HG03565 (cell line): ENCODE results near the gene NSMCE4A.
A peak's percentile ranks its signal among the peaks of the same experiment; 100 is the strongest.
"Not testable (repeated sequence)": the region's sequence is repeated elsewhere in the genome, so short reads cannot be mapped to it uniquely, and the experiment has no call there.

Experiments used
- ATAC-seq: cut with Tn5 transposase; IDR thresholded peaks from one replicate; pipeline ENCODE4 v1.9.1; 2021; ENCODE audit warnings: mild to moderate bottlenecking, moderate library complexity; ENCODE audit not compliant: unreplicated experiment

Gene NSMCE4A

GRCh38 chr10:121988361-121989324, 13.6 kb upstream of the NSMCE4A start, which contains the start of gene TACC2:
TSS of gene TACC2 (plus strand) at chr10:121989163. CDS start at chr10:122021982, 32,819 bp downstream.
- no peak for ATAC-seq

- ATAC-seq, result no peak
These were observed 9.4 kb upstream of the NSMCE4A start for GRCh38 chr10:121984463-121984862.

DNA sequence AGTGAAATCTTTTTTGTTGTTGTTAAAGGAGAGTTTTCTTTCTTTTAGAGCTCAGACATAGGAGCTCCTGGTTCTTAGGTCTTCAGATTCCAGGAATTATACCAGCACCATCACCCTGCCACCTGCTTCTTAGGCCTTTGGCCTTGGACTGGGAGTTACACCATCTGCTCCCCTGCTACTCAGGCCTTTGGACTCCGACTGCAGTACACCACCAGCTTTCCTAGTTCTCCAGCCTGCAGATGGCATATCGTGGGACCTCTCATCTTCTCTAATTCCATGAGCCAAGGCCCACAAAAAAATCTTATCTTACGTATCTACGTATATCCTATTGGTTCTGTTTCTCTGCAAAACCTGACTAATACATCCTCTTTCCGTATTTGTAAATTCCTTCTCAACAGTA, 8.8 kb upstream of the NSMCE4A start:
- no peak for ATAC-seq

DNA sequence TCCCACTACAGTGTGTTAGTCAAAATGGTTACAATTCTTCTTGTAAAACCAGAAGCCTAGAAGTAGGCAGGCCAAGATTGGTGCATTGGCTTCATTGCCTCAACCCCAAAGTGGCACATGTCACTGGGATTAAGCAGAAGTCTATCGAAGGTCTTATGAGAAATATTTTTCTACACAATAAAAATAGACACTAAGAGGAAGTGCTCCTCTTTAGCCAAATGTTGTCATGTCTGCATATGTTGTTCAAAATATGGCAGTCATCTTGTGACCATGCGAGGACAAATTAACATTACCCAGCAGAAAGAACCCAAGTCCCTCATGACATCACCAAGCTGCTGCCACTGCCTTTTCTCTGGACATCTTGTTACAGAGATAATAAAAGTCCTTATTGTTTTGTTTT, 6.3 kb upstream of the NSMCE4A start:
- no peak for ATAC-seq

GRCh38 chr10:121978511-121978910, 3.5 kb upstream of the NSMCE4A start:
- no peak for ATAC-seq

GRCh38 chr10:121976607-121977006, 1.6 kb upstream of the NSMCE4A start:
- ATAC-seq, result no peak

DNA sequence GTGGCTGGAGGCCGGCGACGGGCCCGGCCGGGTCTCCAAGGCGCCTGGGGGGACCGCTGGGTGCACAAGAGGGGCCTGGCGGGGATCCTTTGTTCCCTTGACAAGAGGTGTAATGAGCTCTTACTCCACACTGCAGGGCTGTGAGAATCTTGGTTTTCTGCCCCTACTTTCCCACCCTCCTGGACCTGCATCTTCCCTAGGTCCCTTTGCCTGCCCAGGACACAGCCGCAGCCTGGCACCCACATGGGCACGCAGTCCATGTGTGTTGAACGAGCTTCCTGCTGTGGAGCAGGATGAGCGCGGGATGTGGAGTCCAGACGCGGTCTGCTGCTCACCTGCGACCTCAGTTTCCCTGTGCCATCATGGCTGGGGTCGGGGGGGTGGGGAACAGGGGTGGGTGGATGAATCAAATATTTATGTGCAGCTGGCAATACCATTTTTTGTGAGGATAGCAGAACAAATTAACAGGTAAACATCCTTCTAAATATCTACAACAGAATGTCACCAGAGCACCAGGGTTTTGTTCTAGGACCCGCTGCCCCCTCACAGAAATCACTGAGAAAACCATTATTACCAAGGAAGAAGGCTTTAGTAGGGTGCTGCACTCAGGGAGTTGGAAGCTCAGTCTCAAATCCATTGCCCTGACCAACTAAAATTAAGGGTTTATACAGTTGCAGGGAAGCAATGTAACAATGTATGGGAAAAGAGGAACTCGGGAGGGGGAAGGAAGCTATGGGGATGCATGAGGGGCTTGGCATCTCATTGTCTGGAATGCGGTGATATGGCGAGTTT, 474 bp upstream of the NSMCE4A start:
- peak; percentile 7 for ATAC-seq

DNA sequence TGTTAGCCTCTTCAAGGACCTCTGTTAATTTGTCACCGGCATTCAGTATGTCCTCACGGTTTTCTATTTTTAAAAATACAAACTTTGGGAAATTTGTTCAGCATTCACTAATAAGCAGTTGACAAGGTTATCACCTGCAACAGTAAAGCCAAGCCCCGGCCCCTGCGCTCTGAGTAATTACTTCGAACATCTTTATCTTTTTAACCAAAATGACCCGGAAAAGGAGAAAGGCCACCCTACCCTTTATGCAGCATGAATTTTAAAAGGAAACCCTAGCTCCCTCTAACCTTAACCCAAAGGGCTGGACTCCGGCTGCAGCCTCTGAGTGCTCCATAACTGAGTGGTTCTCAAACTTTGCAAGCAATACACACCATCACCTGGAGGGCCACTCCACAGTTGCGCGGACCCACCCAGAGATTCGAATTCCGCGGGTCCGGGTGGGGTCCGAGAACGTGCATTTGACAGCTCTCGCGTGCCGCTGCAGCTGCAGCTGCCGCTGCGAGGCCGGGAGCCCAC, 940 bp downstream of the NSMCE4A start:
- ATAC-seq, result peak; percentile 17

DNA sequence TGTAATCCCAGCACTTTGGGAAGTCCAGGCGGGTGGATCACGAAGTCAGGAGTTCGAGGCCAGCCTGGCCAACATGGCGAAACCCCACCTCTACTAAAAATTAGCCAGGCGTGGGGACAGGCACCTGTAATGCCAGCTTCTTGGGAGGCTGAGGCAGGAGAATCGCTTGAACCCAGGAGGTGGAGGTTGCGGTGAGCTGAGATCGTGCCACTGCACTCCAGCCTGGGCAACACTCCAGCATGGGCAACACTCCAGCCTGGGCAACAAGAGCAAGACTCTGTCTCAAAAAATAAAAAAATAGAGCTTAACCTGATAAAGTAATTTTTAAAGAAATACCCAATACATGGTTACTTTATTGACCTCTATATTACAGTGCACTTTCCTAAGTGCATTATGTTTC, 5.9 kb downstream of the NSMCE4A start:
- ATAC-seq, result not testable (repeated sequence)

DNA sequence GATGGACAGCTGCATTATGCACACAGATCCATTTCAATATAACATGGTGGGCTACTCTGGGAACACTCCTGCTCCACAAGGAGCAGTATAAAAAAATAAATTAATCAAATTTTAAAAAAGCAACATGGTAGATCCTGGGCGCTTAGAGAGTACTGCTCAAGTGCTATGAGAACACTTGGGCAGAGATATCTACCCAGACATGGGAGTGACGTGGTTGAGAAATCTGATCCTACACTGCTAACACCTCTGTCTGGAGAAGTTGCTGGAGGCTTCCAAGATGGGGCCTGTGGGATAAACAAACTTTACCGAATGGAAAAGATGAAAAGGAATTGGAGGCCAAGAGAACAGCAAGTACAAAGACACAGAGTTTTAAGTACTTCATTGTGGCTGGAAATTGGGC, 9.0 kb downstream of the NSMCE4A start:
- no peak for ATAC-seq

GRCh38 chr10:121961456-121961855, 13.6 kb downstream of the NSMCE4A start:
- no peak for ATAC-seq

- no peak for ATAC-seq
These were observed 15.3 kb downstream of the NSMCE4A start for GRCh38 chr10:121959671-121960070.

DNA sequence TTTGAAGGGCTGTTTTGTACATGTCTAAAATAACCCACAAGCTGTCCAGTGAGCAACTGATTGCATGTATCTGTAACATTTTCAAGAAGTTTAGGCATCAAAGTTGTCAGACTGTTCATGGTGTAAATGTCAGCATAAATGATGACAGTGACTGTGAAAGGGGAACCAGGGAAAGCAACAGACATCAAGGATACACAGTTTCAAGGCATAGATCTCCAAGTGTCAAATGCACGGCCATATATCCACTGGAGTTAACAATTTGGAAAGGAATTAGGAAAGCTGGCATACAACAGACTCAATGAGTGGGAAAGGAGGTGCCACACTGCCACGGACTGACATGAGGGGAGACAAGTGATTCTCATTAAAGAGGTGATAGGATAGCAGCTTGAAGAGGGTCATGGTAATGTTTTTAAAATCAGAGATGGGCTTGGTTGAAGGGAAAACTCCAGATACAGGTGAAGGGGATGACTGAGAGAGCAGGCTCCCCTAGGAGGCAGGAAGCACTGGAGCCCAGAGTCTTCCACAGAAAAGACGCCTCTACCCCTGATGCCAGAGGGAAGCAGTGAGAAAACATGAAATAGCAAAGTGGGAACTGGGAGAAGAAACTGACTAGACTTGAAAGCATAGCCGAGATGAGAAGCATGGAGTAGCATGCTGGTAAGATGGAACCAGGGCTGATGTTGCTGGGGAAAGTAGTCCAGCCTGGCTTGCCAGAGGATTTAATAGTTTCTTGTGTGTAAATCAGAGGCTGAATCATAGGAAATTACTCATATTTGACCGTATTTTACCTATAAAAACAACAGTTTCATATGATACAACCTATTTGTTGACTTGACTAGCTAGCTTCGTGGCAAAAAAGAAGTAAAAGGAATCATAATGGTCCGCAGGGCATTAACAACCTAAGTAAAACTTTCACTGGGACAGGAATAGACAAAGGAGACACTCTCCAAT, 18.6 kb downstream of the NSMCE4A start:
- ATAC-seq, result no peak

- ATAC-seq, result no peak
These were observed 22.8 kb downstream of the NSMCE4A start for GRCh38 chr10:121952226-121952625.

GRCh38 chr10:121949451-121949850, 25.6 kb downstream of the NSMCE4A start:
- no peak for ATAC-seq

DNA sequence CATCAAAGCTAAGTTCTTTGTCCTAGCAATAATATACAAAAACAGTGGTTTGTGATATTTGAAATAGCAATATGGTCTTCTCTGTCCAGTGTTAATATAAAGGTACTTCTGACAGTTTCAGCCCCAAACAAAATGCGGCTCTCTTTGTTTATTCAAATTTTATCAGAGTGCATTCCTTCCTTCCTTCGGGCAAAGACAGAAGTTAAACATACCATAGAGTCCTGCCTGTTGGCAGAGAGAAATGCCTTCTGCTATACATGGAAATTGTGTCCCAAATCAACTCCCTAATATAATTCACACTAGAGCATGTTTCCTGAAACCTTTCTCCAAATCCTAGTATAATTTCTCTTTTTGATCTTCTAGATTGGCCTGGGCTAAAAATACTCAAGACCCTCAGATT, 26.0 kb downstream of the NSMCE4A start:
- ATAC-seq, result no peak

- ATAC-seq, result no peak
These were observed 27.4 kb downstream of the NSMCE4A start for GRCh38 chr10:121947343-121948330.

GRCh38 chr10:121942749-121943416, 32.1 kb downstream of the NSMCE4A start:
- no peak for ATAC-seq

- no peak for ATAC-seq
These were observed 33.5 kb downstream of the NSMCE4A start for GRCh38 chr10:121941532-121941931.
